SK-N-MC (cell line): ENCODE measurements around the gene STK32B.

Experiments used
- EZH2 ChIP-seq: fragments of 200-600 bp; sonication (generic); IDR thresholded peaks from one replicate; pipeline ENCODE4 v1.6.1; 2017; ENCODE audit warnings: antibody characterized with exemption
- POLR2AphosphoS5 ChIP-seq: IDR thresholded peaks from 2 replicates; pipeline ENCODE4 v1.6.1; 2012; ENCODE audit warnings: mild to moderate bottlenecking, low read depth, low read length, borderline replicate concordance

GRCh38 chr4:5052726-5053425 lies 1.6 kb downstream of the STK32B start:
- TF ChIP-seq EZH2 (no peak), POLR2AphosphoS5 (no peak)
